GM18909 (cell line): Measurements from ENCODE around the gene CIART.
"Not testable (repeated sequence)": the region's sequence is repeated elsewhere in the genome, so short reads cannot be mapped to it uniquely, and the experiment has no call there.

Source experiments
- ATAC-seq: cut with Tn5 transposase; IDR thresholded peaks from one replicate; pipeline ENCODE4 v1.9.1; 2021; ENCODE audit warnings: mild to moderate bottlenecking; ENCODE audit not compliant: unreplicated experiment, poor library complexity

Gene CIART

DNA sequence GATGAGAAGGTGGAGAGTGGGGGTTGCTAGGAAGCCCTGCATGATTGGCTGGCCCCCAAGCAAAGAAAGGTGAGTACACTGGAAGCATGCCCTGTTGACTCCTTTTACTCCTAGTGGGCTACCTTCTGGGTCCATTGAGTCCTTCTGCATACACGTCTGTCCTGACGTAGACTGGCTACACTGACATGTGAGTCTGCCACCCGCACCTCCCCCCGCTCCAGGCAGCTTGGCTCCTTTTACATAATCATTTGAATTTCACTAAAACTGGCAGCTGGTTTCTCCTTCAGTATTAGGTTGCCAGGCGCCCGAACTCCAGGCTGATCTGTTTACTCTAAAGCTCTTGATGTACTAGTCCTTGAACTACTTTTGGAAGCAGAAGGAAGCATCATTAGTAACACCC is 20.0 kb downstream of the CIART start:
- no peak for ATAC-seq

DNA sequence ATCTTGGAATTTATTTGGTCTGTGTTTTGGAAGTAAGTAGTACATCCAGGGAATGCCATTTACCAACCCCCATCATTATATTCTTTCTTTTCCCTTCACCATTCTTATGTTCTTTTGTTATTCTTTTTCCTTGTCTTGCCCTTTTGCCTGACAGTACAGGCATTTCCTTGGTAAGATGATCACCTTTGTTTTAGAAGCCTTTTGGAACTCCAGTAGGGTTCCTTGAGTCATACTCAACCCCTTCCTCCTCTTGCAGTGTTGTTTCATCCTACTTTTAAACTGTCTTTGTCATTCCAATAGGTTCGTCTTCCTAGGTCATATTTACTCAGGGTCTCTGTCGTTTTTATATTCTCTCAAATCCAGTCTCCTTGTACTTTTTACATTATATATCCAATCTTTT is 20.5 kb downstream of the CIART start:
- no peak for ATAC-seq

DNA sequence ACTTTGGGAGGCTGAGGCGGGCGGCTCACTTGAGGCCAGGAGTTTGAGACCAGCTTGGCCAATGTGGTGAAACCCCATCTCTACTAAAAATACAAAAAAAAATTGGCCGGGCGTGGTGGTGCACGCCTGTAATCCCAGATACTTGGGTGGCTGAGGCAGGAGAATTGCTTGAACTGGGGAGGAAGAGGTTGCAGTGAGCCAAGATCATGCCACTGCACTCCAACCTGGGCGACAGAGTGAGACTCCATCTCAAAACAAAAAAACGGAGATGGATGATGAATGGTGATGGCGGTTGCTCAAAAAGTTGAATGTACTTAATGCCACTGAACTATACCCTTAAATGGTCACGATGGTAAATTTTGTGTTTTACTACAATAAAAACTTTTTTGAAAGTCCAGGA is 26.2 kb downstream of the CIART start:
- not testable (repeated sequence) for ATAC-seq

DNA sequence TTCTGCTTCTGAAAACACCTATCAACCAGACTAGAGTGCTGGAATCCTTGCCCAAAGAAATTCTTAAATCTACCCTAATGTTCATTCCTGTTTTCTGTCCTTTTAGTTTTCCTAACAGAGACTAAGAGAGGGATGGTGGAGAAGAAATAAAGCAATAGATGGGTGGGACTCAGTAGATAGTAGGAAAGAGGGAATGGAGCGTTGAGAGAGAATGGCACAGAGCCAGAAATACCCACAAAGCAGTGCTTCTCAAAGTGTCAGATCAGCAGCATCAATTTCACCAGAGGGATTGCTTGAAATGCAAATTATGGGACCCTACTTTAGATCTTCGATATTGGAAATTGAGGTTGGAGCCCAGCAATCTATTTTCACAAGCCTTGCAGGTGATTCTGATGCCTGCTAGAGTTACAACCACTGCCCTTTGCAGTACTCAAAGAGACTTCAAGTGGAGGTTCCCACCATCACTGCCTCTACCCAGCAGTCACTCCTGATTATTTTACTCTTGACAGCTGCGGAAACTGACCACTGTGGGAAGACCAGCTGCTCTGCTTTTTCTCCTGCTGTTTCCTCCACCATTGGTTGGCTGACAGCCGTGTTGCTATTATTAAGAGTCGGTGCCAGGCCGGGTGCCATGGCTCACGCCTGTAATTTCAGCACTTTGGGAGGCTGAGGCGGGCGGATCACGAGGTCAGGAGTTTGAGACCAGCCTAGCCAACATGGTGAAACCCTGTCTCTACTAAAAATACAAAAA is 27.6 kb downstream of the CIART start:
- ATAC-seq, result no peak

DNA sequence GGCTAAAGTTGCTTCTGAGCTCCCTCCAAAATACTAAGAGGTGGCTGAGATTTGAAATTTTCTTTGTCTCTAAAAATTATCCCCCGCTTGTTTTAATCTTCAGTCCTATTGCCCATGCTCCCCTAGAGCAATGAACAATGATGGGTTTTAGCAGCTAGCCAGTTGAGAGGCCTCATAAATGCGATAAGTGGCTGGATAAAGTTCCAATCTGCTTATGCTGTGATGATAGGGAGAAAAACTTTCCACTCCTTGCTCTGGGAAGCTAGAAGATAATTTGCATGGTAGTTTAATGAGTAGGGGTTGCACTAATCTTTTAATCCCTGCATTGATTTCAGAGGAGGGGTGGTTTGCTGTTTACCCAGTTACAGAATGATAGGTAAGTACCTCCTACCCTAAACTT is 29.4 kb downstream of the CIART start:
- ATAC-seq, result no peak

DNA sequence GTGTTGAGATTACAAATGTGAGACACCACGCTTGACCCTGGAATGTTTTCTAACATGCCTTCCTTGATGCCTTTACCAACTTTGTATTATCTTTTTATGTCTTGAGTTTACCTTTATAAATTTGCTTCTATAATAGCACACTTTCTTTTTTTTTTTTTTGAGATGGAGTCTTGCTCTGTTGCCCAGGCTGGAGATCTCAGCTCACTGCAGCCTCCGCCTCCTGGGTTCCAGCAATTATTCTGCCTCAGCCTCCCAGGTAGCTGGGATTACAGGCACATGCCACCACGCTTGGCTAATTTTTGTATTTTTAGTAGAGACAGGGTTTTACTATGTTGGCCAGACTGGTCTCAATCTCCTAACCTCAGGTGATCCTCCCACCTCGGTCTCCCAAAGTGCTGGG is 32.3 kb downstream of the CIART start:
- not testable (repeated sequence) for ATAC-seq

DNA sequence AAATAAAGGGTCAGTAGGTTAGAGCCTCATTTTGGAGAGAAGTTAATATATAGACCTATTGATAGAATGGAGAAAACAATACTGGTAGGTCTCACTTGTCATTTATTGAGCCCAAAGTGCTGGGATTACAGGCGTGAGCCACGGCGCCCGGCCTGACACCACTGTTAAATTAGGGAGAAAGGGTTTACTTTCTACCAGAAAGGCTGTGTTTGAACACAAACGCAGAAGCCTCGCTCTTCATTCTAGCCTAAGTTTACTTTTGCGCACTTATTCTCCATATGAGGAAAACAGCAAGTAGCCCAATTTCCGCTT is 38.3 kb downstream of the CIART start:
- no peak for ATAC-seq

DNA sequence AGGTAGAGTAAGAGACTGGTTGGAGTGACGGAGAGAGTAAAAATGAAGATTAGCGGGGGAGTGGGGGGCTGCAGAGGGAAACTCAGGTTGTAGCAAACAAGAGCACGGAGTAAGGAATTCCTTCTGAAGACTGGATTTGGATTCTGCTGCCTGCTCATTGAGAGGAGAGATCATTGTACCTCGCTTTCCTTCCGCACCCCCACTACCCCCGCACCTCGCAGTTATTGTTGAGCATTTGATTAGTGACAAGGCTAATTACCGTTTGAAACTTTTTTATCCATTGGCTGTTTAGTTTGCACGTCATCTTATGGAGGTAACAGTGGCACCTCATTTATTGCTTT is 39.4 kb downstream of the CIART start:
- ATAC-seq, result no peak

DNA sequence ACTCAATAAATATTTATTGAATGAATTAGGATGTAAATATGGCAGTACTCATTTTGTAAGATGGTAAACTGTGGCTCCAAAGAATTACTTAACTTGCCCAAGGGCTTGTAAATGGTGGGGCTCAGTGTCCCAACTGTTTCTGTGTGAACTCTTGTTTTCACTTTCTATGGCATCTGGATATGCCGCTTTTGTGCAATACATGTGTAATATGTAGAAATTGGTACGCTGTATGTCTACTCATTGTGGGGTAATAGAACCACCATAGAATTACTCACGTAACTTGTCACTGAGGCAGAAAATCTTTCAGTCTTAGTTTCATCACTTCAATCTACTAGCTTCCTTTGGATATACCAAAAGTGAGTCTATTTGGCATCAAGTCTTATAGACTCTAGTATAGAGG is 40.0 kb downstream of the CIART start:
- no peak for ATAC-seq

DNA sequence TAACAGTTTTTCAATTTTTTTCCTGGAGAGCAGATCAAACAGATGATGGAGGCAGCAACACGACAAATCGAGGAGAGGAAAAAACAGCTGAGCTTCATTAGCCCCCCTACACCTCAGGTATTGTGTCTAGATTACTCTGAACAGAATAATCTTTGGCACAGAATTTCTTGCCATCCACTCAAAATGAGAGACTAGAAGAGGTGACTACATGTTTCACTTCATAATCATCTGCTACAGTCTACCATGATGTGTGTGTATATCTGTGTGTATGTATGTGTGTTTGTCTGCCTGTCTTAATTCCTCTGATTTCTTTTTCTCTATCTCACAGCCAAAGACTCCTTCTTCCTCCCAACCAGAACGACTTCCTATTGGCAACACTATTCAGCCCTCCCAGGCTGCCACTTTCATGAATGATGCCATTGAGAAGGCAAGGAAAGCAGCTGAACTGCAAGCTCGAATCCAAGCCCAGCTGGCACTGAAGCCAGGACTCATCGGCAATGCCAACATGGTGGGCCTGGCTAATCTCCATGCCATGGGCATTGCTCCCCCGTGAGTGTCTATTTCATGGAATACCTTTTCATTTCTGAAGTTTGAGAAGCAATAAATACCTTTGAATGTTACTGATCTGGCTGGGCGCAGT is 50.4 kb downstream of the CIART start:
- ATAC-seq, result no peak
